ENCODE measurements around the gene UMPS.

GRCh38 chr3:124722589-124722988, 7.7 kb upstream of the UMPS start:
- TF ChIP-seq RAD21 (IDR thresholded peaks at IDR 0.05; ENCODE audit: low read depth) (no peak), REST (IDR thresholded peaks at IDR 0.05; ENCODE audit: low read depth) (no peak), NFIC (IDR thresholded peaks at IDR 0.05) (no peak), ZBTB7A (IDR thresholded peaks at IDR 0.05; ENCODE audit: low read depth) (no peak), MAX (IDR thresholded peaks at IDR 0.05) (no peak)
